Right lobe of liver (tissue), 6 donors: ENCODE results near the gene FAIM2. TPM values are rescaled to one million over a fixed set of nuclear protein-coding genes. Genes with fewer than 3 reads are reported as not detected.

Experiments used
- ATAC-seq, 4 donors: fragments of 200-7000 bp; cut with Tn5 transposase; one replicate each; pipeline ENCODE4 v1.9.1; 2020; ENCODE audit warnings: mild to moderate bottlenecking in 4 of 4, moderate library complexity in 4 of 4
- DNase-seq, 3 donors: peaks; one replicate each; pipeline ENCODE4 v3.0.0-alpha.2; 2020
- H3K27ac ChIP-seq, 3 donors: fragments of 200-600 bp; one replicate each; pipeline ENCODE4 v1.8.0; 2022
- H3K27me3 ChIP-seq, 2 donors: fragments of 200-600 bp; one replicate each; pipeline ENCODE4 v1.8.0; 2022
- H3K36me3 ChIP-seq, 4 donors: fragments of 200-600 bp; sonication (generic) in 1 of 4; one replicate each; pipeline versions ENCODE4 v1.5.1 to v1.8.0; 2017 to 2022; ENCODE audit warnings: control low read depth in 1 of 4
- H3K4me1 ChIP-seq, 4 donors: fragments of 200-600 bp; sonication (generic) in 1 of 4; one replicate each; pipeline versions ENCODE4 v1.5.1 to v1.8.0; 2017 to 2022; ENCODE audit warnings: control low read depth in 1 of 4
- H3K4me3 ChIP-seq, 3 donors: fragments of 200-600 bp; one replicate each; pipeline ENCODE4 v1.8.0; 2022
- H3K9me3 ChIP-seq, 4 donors: fragments of 200-600 bp; sonication (generic) in 1 of 4; one replicate each; pipeline versions ENCODE4 v1.5.1 to v1.8.0; 2017 to 2022; ENCODE audit warnings: control low read depth in 1 of 4
- POLR2A ChIP-seq: fragments of 450-650 bp; IDR thresholded peaks from one replicate; pipeline ENCODE4 v1.6.1; 2017; ENCODE audit warnings: antibody characterized with exemption, mild to moderate bottlenecking
- WGBS: methylation state at CpG from one replicate; pipeline ENCODE4 v1.1.6; 2018; ENCODE audit warnings: low coverage, low lambda C conversion rate; ENCODE audit not compliant: insufficient coverage; ENCODE audit errors: missing lambda C conversion rate; 5-methylcytosine and 5-hydroxymethylcytosine counted together
- intact Hi-C, 2 donors: fragments of 100-400 bp; cut with DNase I; formaldehyde crosslinking; loops; one replicate each; pipeline versions ENCODE4 v1.11.2 to v1.14.1; 2022
- total RNA-seq, 6 experiments: library from RNA; depleted of rRNA in 2 of 6; stranded (reverse); fragments of >200 nt in 2 of 6; fragmentation: NEBNext Ultra II Directional in 3 of 6; extraction: Animal tissue kit (Norgen Biotek cat#: 25700) in 3 of 6; gene quantifications; one replicate each; pipeline versions ENCODE4 v1.1.0 to v1.2.4, GENCODE V29; 2016 to 2023
- TF ChIP-seq, protein P1 (sequence below), 4 donors: fragments of 200-600 bp in 3 of 4; fragments of 450-650 bp in 1 of 4; IDR thresholded peaks; one replicate each; pipeline versions ENCODE4 v1.5.1 to v1.8.0; 2016 to 2022; ENCODE audit warnings: antibody characterized with exemption in 4 of 4, mild to moderate bottlenecking in 2 of 4
- donor health status: DM: no; HTN: yes; CAD: no.
- donor health status: DM: no; HTN: no; CAD: no.
- donor health status: DM: no; HTN: no; CAD: no.
- donor health status: DM: no; HTN: yes; CAD: no.
- donor health status: DM: no; HTN: yes; CAD: no.

Gene FAIM2
- total RNA-seq, 6 experiments from 2014 or later, result 0.16 TPM; not detected in 5

DNA sequence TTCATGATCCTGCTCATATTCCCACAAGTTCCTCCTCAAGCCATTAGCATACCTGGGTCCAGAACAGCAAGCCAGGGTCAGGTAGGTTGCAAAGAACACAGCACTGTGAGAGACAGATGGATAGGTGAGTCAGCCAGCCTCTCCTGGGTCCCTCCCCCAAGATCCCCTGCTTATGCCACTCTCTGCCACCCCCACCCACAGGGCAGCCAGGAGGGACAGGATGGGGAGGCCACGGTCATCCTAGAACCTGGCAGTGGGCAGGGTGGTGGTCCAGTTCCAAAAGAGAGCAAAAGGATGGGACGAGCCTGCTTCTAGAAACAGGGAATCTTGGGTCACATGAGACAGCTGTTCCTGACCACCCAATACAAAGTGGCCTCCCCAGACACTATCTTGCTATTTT lies 12.7 kb downstream of the FAIM2 start:
- TF ChIP-seq, protein P1, sequence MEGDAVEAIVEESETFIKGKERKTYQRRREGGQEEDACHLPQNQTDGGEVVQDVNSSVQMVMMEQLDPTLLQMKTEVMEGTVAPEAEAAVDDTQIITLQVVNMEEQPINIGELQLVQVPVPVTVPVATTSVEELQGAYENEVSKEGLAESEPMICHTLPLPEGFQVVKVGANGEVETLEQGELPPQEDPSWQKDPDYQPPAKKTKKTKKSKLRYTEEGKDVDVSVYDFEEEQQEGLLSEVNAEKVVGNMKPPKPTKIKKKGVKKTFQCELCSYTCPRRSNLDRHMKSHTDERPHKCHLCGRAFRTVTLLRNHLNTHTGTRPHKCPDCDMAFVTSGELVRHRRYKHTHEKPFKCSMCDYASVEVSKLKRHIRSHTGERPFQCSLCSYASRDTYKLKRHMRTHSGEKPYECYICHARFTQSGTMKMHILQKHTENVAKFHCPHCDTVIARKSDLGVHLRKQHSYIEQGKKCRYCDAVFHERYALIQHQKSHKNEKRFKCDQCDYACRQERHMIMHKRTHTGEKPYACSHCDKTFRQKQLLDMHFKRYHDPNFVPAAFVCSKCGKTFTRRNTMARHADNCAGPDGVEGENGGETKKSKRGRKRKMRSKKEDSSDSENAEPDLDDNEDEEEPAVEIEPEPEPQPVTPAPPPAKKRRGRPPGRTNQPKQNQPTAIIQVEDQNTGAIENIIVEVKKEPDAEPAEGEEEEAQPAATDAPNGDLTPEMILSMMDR (IDR thresholded peaks at IDR 0.05), result no peak
- TF ChIP-seq POLR2A, result no peak
- DNase-seq (peak in 1 of 3 donors; percentile 33), ATAC-seq (no peak)
- Histone ChIP-seq H3K27ac (no peak overlapping the region), H3K4me3 (no peak overlapping the region), H3K27me3 (no peaks in the 10 kb centered on the region), H3K9me3 (no peaks in the 10 kb centered on the region), H3K36me3 (no peaks in the 10 kb centered on the region), H3K4me1 (no peaks in the 10 kb centered on the region)
- intact Hi-C loops, result no loop called here
- 20% methylated on average over 1 of the region's 2 CpGs for WGBS

- Histone ChIP-seq H3K4me3 (no peak overlapping the region), H3K4me1 (no peaks in the 10 kb centered on the region), H3K36me3 (no peaks in the 10 kb centered on the region), H3K27ac (no peak overlapping the region), H3K9me3 (no peaks in the 10 kb centered on the region), H3K27me3 (no peaks in the 10 kb centered on the region)
- TF ChIP-seq POLR2A, result no peak
- DNase-seq (peak in 1 of 3 donors; percentile 18), ATAC-seq (no peak)
- WGBS, result 55% methylated on average over 2 of the region's 4 CpGs
- intact Hi-C loops, result no loop called here
Measured at GRCh38 chr12:49890096-49890461, 13.6 kb downstream of the FAIM2 start.

DNA sequence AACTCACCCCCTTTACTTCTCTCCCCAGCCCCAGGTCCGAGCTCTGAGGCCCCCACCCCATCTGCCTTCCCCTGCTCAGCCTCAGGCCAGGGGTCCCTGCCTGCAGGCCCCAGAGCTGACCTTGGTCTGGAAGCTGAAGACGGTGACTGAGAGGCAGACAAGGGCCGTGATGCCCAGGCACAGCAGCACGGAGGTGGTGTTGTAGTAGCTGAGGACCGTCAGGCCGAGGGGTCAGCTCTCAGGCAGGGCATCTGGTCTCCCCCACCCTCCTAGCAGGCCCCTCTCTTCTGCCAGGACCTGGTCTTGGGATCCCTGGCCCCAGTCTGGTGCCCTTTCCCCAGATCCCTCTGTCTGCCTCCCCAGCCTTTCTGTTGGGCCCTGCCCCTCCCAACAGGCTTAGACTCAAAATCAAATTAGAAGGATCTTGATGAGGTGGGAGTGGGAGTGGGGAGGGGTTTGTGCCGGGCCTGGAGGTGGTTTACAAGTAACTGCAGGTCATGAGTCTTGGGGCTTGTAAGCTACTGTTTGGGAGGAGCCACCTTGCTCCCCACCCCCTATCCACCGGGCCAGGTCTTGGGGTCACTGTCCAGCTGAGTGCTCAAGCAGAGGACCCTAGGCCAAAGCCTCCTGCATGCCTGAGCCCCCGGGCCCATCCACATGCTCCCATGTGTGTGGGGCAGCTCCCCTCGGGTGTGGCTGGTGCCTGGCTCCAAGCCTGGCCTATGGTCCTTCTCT lies 14.2 kb downstream of the FAIM2 start:
- no peak for TF ChIP-seq POLR2A
- TF ChIP-seq, protein P1 (IDR thresholded peaks at IDR 0.05), result no peak
- no peak overlapping the region for H3K4me3 ChIP-seq
- DNase-seq (peak in 1 of 3 donors; percentile 38), ATAC-seq (no peak)
- no peaks in the 10 kb centered on the region for H3K27me3 ChIP-seq
- H3K9me3 ChIP-seq, result no peaks in the 10 kb centered on the region
- no peaks in the 10 kb centered on the region for H3K36me3 ChIP-seq
- H3K4me1 ChIP-seq, result no peaks in the 10 kb centered on the region
- 62% methylated on average over 2 of the region's 10 CpGs for WGBS
- H3K27ac ChIP-seq, result no peak overlapping the region
- intact Hi-C loops, result no loop called here

DNA sequence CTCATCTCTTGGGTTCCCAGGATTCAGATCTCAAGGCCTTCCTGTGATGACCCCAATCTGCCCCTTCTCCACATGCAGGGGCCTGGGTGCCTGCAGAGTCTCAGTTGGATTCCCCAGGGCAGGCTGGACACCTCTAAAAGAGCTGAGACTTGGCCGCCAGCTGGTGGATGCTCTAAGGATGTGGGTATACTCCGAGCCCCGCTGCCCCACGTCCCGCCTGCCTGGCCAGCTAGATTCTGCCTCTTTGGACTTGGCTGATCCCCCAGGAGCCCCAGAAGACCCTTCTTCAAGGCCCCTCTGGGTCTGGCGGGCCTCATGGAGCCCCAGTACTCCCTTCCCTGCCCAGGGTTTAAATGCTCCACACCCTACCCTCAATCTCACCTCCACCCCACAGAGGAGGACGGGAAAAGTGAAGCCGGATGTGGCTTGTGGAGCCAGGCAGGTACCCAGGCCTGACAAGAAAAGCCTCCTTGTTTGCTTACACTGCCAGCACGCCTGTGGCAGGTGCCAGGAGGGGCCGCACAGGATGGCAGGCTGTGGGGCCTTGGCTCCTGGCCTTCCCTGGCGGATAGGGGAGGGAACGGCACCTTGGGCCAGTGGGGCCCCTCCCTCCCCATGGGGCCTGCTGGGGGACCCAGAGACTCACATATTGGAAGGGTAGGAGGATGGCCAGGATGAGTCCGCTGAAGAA lies 15.1 kb downstream of the FAIM2 start:
- no peaks in the 10 kb centered on the region for H3K4me1 ChIP-seq
- peak in 1 of 3 donors; percentile 31 for DNase-seq
- intact Hi-C loops, result no loop called here
- 81% methylated on average over 7 of the region's 13 CpGs for WGBS
- no peaks in the 10 kb centered on the region for H3K36me3 ChIP-seq
- no peaks in the 10 kb centered on the region for H3K27me3 ChIP-seq
- no peak for TF ChIP-seq POLR2A
- TF ChIP-seq, protein P1 (IDR thresholded peaks at IDR 0.05), result no peak
- H3K9me3 ChIP-seq, result no peaks in the 10 kb centered on the region
- no peak overlapping the region for H3K4me3 ChIP-seq
- ATAC-seq, result no peak
- no peak overlapping the region for H3K27ac ChIP-seq
